22Rv1 (cell line): ENCODE results near the gene RRP8.

Source experiments
- H3K27ac ChIP-seq: fragments of 450-650 bp; 2 replicates; pipeline ENCODE4 v1.5.1; 2017
- CTCF ChIP-seq: fragments of 450-650 bp; IDR thresholded peaks from 2 replicates; pipeline ENCODE4 v1.5.1; 2017; ENCODE audit warnings: mild to moderate bottlenecking
- ZFX ChIP-seq: fragments of 450-650 bp; IDR thresholded peaks from 2 replicates; pipeline ENCODE4 v1.6.1; 2017; ENCODE audit warnings: antibody characterized with exemption, borderline replicate concordance

The RRP8 gene

GRCh38 chr11:6620636-6621035, 17.2 kb upstream of the RRP8 start:
- no peak for TF ChIP-seq CTCF
- TF ChIP-seq ZFX = no peak
- no peak overlapping the region for H3K27ac ChIP-seq

- peak within 1 kb of the TSS; percentile 22; the same call in 1 of the 2 replicates for H3K27ac ChIP-seq
- TF ChIP-seq CTCF = no peak
- TF ChIP-seq ZFX = no peak
These were observed 15.8 kb upstream of the RRP8 start, which contains the start of gene TPP1 for GRCh38 chr11:6619004-6619745. Gene TPP1 (minus strand): TSS chr11:6619422. CDS start chr11:6619400, 22 bp downstream.

GRCh38 chr11:6618117-6619003, 14.9 kb upstream of the RRP8 start:
- TF ChIP-seq CTCF = no peak
- TF ChIP-seq ZFX = no peak
- peak overlapping the region; percentile 22; the same call in 1 of the 2 replicates for H3K27ac ChIP-seq

GRCh38 chr11:6617315-6617781, 13.9 kb upstream of the RRP8 start:
- H3K27ac ChIP-seq = no peak overlapping the region
- no peak for TF ChIP-seq CTCF
- TF ChIP-seq ZFX = no peak

- no peak overlapping the region for H3K27ac ChIP-seq
These were observed 13.3 kb upstream of the RRP8 start for GRCh38 chr11:6616596-6617250.

More at GRCh38 chr11:6616596-6617250, 13.3 kb upstream of the RRP8 start:
- TF ChIP-seq ZFX (no peak), CTCF (no peak)
